Stimulated activated CD4-positive, alpha-beta T cell treated with anti-CD3 and anti-CD28 coated beads, TNF-alpha, amount 100 ng/mL, for 24 hours (primary cell): Measurements from ENCODE around the gene NCAPD2.
"Not testable (repeated sequence)": the region's sequence is repeated elsewhere in the genome, so short reads cannot be mapped to it uniquely, and the experiment has no call there.

ENCODE experiments used
- DNase-seq, 3 experiments: peaks; one replicate each; pipeline ENCODE4 v3.0.0-alpha.2; 2020; ENCODE audit warnings: low read depth in 3 of 3

NCAPD2 gene

DNA sequence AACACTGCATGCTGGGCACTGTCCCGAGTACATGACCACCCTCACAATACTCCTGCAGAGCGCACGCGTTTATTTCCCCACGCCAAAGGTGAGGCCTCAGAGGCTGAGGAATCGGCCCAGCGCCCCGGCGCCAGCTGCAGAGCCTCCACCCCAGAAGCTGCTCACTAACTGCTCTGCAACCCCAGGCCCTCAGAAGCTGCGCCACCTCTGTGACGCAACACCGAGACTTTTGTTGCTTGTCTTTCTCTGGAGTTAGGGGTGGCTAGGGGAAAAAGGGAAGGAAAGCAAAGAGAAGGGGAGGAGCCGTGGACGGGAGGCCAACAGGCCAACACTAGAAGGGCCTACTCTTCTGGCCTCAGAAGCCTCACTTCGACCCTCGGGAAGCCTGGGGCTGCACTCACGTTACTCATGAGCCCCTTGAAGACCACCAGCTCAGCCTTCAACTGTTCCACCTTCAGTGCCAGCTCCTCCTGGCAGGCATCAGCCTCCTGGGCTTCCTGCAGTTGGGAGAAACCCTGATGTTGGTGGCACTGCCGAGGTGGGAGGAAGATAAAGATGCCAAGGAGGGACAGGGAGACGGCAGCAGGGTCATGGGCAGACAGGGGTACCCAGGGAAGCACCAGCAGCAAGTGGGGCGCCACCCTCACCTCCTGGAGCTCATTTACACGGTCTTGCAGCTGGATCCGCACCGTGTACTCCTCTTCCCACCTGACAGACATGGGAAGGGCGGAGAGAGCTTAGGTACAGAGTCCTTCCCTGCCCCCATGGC is 56.6 kb downstream of the NCAPD2 start:
- no peak for DNase-seq

DNA sequence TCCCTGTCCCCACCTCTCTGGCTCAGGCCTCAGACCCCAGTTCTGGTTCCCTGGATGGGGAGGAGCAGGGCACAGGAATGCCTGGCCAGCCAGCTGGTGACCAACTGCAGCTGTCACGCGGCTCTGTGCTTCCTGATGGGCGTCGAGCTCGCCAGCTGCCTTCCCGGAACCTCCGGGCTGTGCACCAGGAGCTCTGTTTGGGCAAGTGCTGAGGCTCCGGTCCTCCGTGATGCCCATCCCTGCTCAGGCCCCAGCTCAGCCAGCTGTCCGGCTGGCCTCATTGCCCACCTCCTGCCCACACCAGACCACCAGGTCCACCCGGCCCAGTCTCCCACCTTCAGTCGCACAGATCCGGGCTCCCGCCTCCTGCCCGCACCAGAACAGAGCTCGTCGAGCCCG is 57.2 kb downstream of the NCAPD2 start:
- DNase-seq, result no peak

DNA sequence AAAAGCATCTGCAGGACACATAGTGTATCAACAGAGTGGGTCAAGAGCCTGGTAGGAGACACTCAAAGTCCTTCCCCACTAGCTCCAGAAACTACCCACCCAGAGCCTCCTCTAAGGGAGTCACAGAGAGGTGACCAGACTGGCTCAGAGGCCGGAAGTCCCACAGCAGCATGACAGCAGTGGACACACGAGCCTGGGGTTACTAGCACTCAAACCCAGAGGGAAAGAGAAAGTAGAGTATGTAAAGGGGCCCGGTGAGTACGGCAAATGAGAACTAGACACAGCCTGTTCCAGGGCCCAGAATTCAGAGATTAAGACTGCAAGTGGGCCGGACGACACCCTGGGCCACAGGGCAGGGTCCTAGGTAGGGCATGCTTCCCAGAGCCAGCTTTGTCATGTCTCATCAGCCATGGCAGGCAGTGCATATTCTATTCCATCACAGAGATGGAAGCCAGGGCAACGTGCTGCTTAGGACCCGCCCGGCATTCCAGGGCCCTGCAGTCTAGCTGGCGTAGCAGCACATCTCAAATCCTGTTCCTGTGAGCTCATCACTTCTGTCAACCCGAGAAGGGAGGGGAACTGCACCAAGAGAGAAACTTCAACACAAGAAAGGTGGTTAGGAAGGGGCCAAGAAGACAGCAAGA is 57.7 kb downstream of the NCAPD2 start:
- no peak for DNase-seq

DNA sequence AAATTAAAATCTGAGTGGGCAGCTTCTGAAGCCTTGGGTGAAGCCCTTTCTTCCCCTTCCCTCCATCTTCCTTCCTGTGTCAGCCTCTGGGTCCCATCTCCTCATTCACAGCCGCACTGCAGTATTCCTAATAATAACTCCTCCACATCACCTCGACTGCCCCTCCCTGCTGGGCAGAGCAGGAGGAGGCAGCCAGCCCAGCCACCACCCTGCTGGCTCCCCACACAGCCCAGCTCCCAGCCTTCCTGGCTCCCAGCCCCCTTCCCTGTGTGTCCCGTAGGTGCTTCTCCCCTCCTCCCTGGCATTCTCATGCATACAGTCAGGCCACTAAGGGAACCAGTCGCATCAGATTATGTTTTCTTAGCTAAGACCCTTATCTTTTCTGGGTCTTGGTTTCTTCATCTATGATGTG is 58.2 kb downstream of the NCAPD2 start:
- no peak for DNase-seq

DNA sequence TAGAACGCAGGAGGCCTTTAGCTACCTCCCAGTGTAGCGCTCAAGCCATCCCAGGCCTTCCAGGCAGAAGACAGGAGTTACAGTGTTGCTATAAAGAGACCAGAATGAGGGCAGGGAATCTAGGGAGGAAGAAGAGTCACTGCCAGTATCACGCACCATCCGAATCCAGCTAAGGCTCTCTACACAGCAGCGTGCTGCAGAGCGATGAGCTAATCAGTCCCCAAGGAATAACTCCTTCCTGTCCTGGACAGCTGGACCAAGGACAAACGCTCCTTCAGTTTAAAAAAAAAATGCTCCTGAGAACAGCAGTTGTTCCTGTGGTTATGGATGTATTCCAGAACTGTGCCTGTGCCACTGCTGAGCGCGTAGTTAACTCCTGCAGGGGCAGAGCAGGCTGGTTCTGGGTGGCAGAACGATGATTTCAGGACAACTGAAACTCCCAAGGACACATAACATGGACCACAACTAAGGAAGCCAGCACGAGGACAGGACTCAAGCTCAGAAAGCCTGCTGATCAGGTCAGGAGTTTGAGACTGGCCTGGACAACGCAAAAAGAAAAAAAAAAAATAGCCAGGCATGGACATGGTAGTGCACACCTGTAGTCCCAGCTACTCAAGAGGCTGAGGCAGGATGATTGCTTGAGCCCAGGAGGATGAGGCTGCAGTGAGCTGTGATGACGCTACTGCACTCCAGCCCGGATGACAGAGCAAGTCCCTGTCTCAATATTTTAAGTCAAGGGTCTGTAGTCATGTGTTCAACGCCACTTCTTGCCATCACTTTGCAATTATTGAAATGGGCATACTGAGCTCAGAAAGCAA is 59.4 kb downstream of the NCAPD2 start:
- no peak for DNase-seq

DNA sequence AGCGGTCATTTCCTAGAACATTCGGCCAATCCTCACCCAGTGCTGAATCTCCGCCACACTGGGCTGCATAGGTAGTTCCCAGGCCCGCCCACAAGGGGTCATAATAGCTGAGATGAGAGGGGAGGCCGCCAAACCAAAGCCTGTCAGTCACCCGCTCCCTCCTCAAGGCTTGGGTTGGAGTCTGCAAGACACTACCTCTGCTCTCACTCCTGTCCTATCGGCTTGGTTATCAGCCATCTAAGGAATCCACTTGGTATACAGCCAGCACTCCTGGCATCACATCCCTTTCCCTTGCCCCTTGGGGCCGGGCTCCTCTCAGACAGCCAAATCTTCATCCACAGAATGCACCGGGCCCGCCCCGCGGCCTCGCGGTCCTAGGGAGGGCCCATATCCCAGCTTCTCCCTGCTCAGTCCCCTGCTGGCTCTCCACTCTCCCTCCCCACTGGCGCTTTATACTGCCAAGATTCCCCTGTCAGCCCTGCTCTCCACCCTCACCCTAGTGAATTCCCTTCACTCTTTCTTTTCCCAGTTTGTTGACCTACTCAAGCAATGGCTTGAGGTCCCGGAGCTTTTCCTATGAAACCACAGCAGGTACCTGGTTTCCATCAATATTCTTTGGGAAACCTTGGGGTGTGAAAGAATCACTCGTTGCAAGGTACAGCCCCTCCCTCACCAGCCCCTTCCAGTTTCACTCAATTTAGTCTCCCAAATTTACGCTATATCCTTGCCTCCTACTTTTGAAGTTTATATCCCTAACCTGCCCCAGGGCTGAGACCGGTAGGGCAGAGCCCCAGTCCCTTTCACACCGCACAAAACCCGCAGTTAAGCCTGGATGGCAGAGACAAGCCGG is 60.5 kb downstream of the NCAPD2 start:
- DNase-seq, result peak in 2 of 3 experiments; percentile 55 to 77

DNA sequence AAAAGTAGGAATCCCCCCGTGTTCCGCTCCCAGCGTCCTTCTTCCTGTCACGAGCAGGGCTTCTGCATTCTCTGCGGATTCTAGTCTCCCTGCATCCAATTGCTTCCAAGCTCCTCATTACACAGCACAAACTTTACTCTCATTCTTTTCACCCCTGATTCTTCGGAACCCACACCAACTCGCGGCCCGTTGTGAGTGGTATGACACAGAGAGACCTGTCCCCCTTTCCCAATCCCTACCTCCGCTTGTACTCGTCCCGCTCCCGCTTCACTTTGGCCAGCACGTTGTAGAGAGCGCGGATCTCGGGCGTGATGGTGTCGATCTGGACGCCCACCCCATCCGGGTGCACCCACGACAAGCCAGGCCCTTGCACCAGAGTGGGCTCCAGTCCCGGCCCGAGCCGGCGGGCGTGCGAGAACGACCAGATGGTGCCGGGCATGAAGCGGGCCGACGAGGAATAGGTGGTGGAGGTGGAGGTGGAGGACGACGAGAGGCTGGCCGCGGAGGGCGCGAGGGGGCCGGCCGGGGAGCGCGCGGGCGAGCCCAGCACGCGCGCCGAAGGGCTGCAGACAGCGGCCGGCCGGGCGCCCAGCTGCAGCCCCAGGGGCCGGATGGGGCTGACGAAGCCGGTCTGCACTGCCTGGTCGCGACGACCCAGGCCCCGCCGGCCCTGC is 61.3 kb downstream of the NCAPD2 start:
- DNase-seq, result no peak

DNA sequence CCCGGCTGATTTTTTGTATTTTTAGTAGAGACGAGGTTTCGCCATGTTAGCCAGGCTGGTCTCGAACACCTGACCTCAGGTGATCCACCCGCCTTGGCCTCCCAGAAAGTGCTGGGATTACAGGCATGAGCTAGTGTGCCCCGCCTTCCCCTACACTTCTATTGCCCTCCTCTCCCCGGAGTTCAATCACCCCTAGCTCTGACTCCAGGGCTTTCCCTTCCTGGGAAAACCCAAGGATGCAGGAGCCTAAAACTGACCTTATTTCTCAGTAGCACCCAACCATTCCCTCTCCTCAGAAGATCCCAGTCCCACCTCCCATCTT is 62.6 kb downstream of the NCAPD2 start:
- DNase-seq, result not testable (repeated sequence)

DNA sequence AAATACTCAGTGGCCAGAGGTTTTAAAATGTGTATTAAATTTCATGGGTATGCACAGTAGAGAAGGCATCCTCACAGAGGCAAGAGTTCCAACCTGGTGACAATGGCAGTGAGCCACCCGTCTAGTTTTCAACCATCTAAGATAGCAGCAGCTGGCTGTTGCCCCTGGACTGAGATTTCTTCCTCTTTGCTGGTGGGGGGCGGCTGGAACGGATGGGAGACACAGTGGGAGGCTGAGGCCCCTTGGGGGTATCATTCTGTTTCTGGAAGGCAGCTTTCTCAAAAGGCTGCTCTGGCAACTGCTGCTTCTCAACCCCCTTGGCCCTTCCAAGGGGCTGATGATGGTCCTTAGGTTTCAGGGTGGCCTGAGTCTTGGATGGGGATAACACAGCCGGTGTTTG is 63.0 kb downstream of the NCAPD2 start:
- DNase-seq, result no peak

DNA sequence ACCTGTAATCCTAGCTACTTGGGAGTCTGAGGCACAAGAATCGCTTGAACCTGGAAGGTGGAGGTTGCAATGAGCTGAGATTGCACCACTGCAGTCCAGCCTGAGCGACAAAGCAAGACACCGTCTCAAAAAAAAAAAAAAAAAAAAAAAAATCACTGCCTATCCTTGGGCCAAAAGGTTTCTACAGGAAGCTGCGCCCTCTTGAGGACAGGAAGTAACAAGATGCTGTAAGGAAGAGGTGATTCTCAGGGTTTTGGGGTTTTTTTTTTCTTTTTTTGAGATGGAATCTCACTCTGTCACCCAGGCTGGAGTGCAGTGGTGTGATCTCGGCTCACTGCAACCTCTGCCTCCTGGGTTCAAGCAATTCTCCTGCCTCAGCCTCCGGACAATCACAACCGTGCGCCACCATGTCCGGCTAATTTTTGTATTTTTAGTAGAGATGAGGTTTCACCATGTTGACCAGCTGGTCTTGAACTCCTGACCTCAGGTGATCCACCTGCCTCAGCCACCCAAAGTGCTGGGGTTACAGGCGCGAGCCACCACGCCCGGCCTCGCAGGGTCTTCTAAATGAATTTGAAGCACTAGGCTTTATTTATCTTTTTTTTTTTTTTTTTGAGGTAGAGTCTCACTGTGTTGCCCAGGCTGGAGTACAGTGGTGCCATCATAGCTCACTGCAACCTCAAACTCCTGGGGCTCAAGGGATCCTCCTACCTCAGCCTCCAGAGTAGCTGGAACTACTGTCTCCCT is 64.3 kb downstream of the NCAPD2 start:
- DNase-seq, result peak in 1 of 3 experiments; percentile 24

DNA sequence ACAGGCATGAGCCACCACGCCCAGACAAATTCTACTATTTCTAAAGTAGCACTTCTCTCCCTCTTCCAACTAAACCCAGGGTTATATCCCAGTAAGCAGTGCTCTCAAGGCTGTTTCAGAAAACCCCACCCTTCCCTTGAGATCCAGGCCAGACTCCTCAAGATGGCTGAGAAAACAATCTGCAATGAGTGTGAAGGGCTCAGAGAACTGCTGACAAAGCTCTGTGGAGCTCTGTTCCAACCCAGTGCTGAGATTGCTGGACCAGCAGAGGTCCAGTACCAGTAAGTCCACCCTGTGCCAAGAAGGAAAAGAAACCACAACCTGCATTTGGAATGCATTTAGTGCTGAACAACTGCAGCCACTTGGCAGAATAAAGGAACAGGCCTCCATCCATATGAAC is 65.6 kb downstream of the NCAPD2 start:
- DNase-seq, result no peak

DNA sequence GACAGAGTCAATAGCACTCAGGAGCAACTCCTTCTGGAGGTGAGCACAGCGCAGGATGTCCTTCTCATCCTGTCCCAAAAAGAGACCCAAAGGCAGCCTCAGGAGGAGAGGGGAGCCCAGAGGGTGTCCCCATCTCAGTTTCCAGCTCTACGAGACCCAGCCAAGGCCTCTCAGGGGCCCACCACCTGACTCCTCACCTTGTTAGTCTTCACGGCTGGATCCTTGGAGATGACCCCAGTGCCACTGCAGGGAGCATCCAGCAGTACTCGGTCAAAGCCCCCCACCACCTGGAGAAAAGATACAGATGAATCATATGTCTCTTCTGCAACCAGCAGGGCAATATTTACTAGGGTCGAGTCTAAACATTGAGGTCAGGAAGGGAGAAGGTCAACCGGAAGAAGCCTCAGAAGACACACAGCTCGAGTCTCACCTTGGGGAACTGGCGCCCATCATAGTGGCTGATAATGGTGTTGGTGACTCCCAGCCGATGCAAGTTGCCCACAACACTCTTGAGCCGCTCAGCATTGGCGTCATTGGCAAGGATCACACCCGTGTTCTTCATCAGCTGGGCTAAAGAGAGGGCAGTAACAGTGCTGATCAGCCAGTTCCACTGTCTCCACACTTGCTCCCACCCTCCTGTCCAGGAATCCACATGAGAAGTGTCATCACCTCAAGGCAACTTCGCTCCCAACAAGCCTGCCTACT is 66.8 kb downstream of the NCAPD2 start:
- DNase-seq, result no peak

DNA sequence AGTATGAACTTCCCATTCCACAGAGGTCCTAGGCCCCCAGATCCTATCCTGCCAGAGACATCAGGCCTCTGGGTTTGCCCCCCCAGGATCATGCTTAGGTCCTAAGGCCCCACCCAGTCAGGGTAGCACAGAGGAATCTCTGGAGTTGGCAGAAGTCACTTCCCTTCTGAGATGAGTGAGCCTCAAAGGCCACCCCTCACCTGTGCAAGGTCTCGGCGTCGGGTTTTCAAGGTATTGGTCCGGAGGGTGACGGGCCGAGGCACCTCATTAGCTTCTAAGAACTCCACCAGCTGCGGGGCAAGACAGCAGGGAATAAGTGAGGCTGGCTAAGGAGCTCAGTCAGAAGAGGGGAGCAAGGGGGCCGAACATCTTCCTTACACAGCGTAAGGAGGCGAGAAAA is 69.0 kb downstream of the NCAPD2 start:
- no peak for DNase-seq

DNA sequence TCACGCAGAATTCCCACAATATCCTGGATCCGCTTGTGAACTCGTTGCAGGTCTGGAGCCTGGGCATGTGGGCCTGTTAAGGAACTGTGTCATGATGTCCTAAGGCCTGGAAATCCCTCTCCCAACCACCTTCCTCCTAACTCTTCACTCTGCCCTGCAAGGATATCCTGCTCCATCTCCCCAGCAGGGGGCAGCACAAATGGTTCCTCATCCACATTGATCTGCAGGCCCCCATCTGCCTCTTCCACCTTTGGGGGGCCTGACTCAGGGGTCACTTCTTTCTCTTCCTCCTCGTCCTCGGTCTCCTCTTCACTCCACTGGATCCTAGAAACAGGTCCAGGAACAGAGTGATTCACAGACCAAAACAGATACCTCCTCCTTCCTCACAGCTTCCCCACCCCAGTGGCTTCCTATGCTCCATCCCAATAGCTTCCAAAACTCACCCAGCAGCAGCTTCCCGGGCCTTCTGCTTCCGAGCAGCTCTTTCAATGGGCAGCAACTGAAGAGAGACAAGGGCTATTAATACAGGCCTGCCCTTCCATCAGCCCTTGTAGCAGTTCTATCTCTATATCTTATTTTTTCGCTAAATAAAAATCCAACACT is 69.6 kb downstream of the NCAPD2 start:
- peak in 2 of 3 experiments; percentile 33 to 68 for DNase-seq

DNA sequence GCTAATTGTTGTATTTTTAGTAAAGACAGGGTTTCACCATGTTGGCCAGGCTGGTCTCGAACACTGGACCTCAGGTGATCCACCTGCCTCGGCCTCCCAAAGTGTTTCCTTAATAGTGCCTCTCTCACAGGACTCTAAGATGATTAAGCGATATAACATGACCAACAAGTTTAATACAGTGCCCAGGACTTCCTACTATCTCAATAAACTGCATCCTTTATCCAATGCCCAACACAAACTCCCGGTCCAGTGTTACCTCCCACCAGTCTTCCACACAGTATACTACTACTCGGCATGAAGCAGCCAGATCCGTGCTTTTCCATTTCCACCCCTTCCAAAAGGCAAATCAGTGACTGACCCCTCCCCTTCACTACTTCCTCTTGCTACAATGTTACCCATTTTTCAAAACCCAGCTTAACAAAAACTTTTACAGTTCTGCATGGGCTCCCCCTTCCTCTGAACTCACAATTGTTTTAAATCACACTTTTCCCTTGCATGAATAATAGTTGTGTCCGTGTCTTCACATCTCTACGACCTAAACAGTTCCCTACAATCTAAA is 73.3 kb downstream of the NCAPD2 start:
- no peak for DNase-seq

DNA sequence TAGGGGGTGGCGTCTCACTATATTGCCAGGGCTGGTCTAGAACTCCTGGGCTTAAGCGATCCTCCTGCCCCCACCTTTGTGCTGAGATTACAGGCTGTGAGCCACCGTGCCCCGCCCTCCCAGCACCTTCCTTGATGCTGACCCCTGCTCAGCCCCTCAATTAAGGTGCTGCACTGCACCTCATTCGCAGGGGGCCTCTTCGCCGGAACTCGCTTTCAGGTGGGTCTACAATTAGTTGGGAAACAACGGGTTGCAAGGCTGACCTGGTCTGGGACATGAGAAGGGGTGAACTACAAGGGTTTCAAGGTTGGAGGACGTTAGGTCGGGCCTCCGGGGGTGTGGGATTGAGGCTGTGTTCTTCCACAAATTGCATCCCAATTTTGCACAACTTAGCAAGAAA is 75.4 kb downstream of the NCAPD2 start:
- DNase-seq, result no peak

DNA sequence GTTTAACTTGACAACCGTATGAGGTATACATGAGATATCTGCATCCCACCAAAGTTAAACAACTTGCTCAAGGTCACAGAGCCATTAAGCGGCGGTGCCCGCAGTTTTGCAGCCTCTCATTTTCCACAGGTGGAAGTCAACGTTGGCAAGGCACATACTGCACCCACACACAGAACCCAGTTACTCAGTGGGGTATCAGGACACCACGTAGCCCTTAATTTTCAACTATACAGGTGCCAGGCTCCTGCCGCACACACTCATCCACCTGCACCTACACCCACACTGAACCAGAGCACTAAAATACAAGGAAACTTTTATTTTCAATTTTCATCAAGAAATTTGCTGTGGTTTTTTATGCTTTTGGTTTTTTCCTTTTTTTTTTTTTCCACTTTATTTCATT is 75.9 kb downstream of the NCAPD2 start:
- no peak for DNase-seq

DNA sequence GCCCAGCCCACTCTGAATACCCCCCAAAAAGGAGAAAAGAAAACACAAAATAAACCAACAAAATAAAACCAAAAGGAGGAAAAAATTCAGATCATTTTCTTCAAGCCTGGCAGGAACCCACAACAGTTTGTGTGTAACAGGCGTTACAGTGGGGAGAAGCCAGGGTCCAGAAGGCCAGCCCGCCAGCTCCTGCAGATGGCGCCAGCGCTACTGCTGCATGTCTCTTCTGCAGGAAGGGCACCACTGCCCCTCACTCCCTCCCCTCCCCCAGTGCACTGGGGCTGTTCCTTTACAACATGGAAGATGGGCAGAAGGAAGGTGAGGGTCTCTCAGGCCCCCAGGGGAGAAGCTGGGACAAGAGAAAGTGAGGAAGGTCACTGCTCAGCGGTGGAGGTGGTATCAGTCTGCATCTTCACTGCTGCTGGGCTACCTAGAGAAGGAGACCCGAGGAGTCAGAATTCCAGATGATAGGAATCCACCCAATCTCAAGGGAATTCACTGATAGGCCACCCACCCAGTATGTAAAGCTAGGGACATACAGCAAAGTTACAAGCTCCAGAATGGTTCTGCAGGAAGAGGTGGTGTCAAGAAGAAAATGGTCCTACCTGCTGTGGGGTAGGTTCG is 76.5 kb downstream of the NCAPD2 start:
- DNase-seq, result peak in 1 of 3 experiments; percentile 46

DNA sequence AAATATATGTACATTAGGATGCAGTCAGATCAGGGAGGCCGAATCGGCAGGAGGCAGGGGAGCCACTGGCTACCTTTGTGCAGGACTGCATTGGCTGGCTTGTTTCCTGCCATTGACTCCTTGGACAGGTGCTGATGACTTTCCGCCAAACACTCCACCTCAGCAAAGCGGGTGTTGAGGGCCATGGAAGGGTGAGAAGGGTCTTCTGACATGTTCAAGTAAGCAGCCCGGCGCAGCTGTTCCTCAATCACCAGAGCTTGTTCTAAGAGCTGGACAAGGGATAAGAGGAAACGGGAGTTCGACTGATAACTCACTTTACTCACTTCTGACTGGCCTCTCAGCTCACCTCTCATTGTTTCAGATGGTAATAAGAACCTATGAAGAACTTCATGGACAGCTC is 79.1 kb downstream of the NCAPD2 start:
- DNase-seq, result no peak
